Measurements from ENCODE around the gene GUCD1. TPM values are rescaled to one million over a fixed set of nuclear protein-coding genes. Genes with fewer than 3 reads are reported as not detected.

The GUCD1 gene
- total and polyA plus RNA-seq, 2 of the 8 experiments (the other 6 are each of a cell fraction or from before 2014, with no cell fraction given) = 85.2 to 128 TPM

GRCh38 chr22:24590596-24591173 is 35.7 kb upstream of the GUCD1 start:
- H3K23me2 ChIP-seq (ENCODE audit: low read depth, low read length) = peaks cover 2% of the 10 kb centered on the region; the same call in 1 of the 2 replicates
- H2AFZ ChIP-seq (ENCODE audit: low read length) = no peak overlapping the region
- DNase-seq (ENCODE audit: low read depth in 1 of 2, low spot score in 2 of 2) = no peak
- H3K9me3 ChIP-seq (ENCODE audit: insufficient read depth in 2 of 2, low read depth in 1 of 2, low read length in 1 of 2) = no peaks in the 10 kb centered on the region
- H3K79me2 ChIP-seq (ENCODE audit: control insufficient read depth in 1 of 2, insufficient read depth in 2 of 2, low read length in 2 of 2) = no peaks in the 10 kb centered on the region
- H3K9ac ChIP-seq (replicated peaks in 1 of 4; ENCODE audit: extremely low read depth in 1 of 4, low read depth in 3 of 4, low read length in 3 of 4) = no peak overlapping the region
- no peak for FAIRE-seq
- H2BK120ac ChIP-seq (replicated peaks; ENCODE audit: low read depth, low read length) = no peak overlapping the region
- no peak overlapping the region for H2BK20ac ChIP-seq (ENCODE audit: low read length)
- H2BK5ac ChIP-seq (ENCODE audit: low read depth, low read length) = no peak overlapping the region
- no peaks in the 10 kb centered on the region for H4K20me1 ChIP-seq (replicated peaks in 1 of 2; ENCODE audit: control insufficient read depth in 1 of 2, insufficient read depth in 2 of 2, low read length in 2 of 2)
- no peak overlapping the region for H3K4me2 ChIP-seq (ENCODE audit: insufficient read depth in 1 of 2, low read depth in 2 of 2, low read length in 2 of 2)
- H4K5ac ChIP-seq (ENCODE audit: insufficient read length, low read depth, low read length) = peak overlapping the region; percentile 7
- ChIA-PET CTCF (ENCODE audit: partially characterized antibody) (interaction anchor here (1.1 to 1.4 kb wide), 2 partner anchors 13 to 169 kb away, joined by 3 to 5 read pairs; no protein-coding TSS in a partner anchor), POLR2A (ENCODE audit: partially characterized antibody) (interaction anchor here (0.7 to 4.4 kb wide), 7 partner anchors 8 to 31 kb away, joined by 4 to 38 read pairs (median 6); no protein-coding TSS in a partner anchor)
- H3K56ac ChIP-seq (replicated peaks; ENCODE audit: insufficient read length, low read depth, low read length) = no peak overlapping the region
- no peak overlapping the region for H3K4me3 ChIP-seq (ENCODE audit: extremely low read depth in 1 of 4, insufficient read depth in 2 of 4, low read depth in 3 of 4, low read length in 4 of 4)
- no peak overlapping the region for H3K14ac ChIP-seq (ENCODE audit: insufficient read length)
- no peaks in the 10 kb centered on the region; the same call in 1 of the 2 replicates for H3K79me1 ChIP-seq (ENCODE audit: low read depth, low read length)
- H4K91ac ChIP-seq (replicated peaks; ENCODE audit: insufficient read length, low read length) = no peak overlapping the region
- no peak overlapping the region for H3K23ac ChIP-seq (ENCODE audit: insufficient read length)
- 98% methylated on average over 12 of the region's 12 CpGs; no CpG with 5 or more reads in 1 of the 2 experiments for WGBS, 2 experiments (ENCODE audit: extremely low coverage in 1 of 2, insufficient coverage in 1 of 2, insufficient read length in 1 of 2, insufficient replicate concordance in 2 of 2, low coverage in 1 of 2, low lambda C conversion rate in 2 of 2, missing lambda C conversion rate in 1 of 2)
- H4K8ac ChIP-seq (ENCODE audit: extremely low read depth, insufficient read depth, low read length) = peak overlapping the region; percentile 40; the same call in 1 of the 2 replicates
- no peak overlapping the region for H3K18ac ChIP-seq (ENCODE audit: extremely low read depth, low read length)
- peaks cover 0 to 4% (median under 1%) of the 10 kb centered on the region in 4 experiments; a peak in 3 of 8 replicates for H3K36me3 ChIP-seq (ENCODE audit: control insufficient read depth in 2 of 4, insufficient read depth in 4 of 4, low read length in 3 of 4)
- H3K4ac ChIP-seq (replicated peaks; ENCODE audit: insufficient read length, low read depth, low read length) = no peak overlapping the region
- no peaks in the 10 kb centered on the region for H3K27me3 ChIP-seq (replicated peaks in 1 of 4; ENCODE audit: control insufficient read depth in 3 of 4, extremely low read depth in 1 of 4, insufficient read depth in 3 of 4, low read length in 3 of 4)
- no peak overlapping the region for H2BK12ac ChIP-seq (ENCODE audit: low read depth, low read length)
- H3K4me1 ChIP-seq (replicated peaks in 1 of 4; ENCODE audit: control insufficient read depth in 3 of 4, insufficient read depth in 4 of 4, low read length in 3 of 4) = peaks cover 0 to 25% (median 10%) of the 10 kb centered on the region in 4 experiments; a peak in 6 of 7 replicates
- H2BK15ac ChIP-seq (ENCODE audit: low read length) = no peak overlapping the region
- H3K27ac ChIP-seq (ENCODE audit: low read depth, low read length) = no peak overlapping the region
- no peak overlapping the region for H2AK5ac ChIP-seq (ENCODE audit: low read depth, low read length)
- no peak for TF ChIP-seq CHD2 (IDR thresholded peaks at IDR 0.05; ENCODE audit: low read length)
- TF ChIP-seq SAP30 (IDR thresholded peaks at IDR 0.05; ENCODE audit: insufficient read depth, insufficient replicate concordance, low read length) = no peak
- no peak for TF ChIP-seq POLR2A (IDR thresholded peaks at IDR 0.05; ENCODE audit: control extremely low read depth in 1 of 2, low read depth in 2 of 2, low read length in 2 of 2)
- TF ChIP-seq, protein P1, sequence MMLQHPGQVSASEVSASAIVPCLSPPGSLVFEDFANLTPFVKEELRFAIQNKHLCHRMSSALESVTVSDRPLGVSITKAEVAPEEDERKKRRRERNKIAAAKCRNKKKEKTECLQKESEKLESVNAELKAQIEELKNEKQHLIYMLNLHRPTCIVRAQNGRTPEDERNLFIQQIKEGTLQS (IDR thresholded peaks at IDR 0.05; ENCODE audit: insufficient read depth, low read depth, low read length) = no peak
- TF ChIP-seq HDAC2 (IDR thresholded peaks at IDR 0.05; ENCODE audit: borderline replicate concordance in 1 of 2, low read depth in 2 of 2, low read length in 2 of 2) = no peak
- TF ChIP-seq RAD21 (IDR thresholded peaks at IDR 0.05 in 1 of 2, conservative IDR thresholded peaks at IDR 0.05 in 1 of 2; ENCODE audit: low read depth in 2 of 2, low read length in 2 of 2) = no peak
- no peak for TF ChIP-seq MAFK (IDR thresholded peaks at IDR 0.05; ENCODE audit: low read depth, low read length)
- no peak for TF ChIP-seq BCL11A (IDR thresholded peaks at IDR 0.05; ENCODE audit: low read depth in 2 of 2, low read length in 2 of 2)
- TF ChIP-seq CBX8 (IDR thresholded peaks at IDR 0.05; ENCODE audit: borderline replicate concordance, low read depth, low read length) = no peak
- no peak for TF ChIP-seq ZNF274 (IDR thresholded peaks at IDR 0.05; ENCODE audit: borderline replicate concordance, extremely low read depth, low read length)
- no peak for TF ChIP-seq E2F6 (IDR thresholded peaks at IDR 0.05)
